Measurements from ENCODE around the gene PTPRO.

The PTPRO gene

DNA sequence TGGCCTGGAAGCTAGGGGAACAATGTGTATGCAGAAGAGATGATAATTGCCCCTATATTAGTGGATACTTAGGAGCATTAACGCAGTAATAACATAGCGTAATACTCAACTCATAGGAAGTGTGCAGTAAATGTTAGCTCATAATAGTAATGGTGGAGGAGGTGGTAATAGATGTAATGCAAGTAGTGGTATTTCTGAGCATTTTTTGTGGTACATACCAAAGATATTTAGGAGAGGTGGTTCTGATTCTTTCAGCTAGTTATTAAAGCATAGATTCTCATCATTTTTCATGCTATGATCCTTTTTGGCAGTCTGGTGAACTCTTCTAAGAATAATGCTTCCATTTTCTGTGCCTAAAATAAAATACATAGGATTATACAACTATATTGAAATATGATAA is 233.1 kb downstream of the PTPRO start:
- no peaks in the 10 kb centered on the region for H3K9me3 ChIP-seq (ENCODE audit: control insufficient read depth, insufficient read depth, low read length)
- no peaks in the 10 kb centered on the region for H3K4me1 ChIP-seq (ENCODE audit: insufficient read depth, low read length)
- no peak overlapping the region for H3K9ac ChIP-seq (ENCODE audit: low read depth, low read length)
- H3K36me3 ChIP-seq (ENCODE audit: insufficient read depth, low read length) = no peaks in the 10 kb centered on the region

DNA sequence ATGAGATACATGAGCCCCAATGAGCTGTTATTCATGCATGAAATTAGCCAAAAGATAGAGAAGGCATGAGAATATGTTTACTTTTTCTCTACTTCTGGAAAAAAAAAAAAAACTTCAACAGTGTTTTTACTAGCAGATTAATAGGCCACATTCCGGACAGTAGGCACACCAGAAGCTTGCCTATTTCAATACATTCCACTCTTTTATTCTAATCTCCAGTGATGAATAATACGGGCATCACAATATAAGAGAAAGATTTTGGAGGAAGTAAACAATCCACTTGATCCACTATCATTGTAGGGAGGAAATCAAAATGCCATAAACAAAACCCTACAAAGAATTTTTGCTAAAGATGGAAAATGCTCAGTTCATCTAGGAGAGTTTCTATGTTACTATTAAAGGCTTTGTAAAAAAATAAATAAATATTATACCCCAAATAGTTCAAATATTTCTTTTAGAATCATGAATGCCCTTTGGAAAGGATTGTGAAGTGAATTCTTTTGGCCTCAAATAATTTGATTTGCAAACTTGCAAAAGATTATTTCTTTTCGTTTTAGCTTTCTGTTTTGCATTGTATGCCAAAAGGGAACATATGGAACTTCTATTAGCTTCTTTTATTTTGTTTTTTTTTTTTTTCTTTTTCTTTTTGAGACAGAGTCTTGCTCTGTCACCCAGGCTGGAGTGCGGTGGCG is 234.2 kb downstream of the PTPRO start:
- H3K9ac ChIP-seq (ENCODE audit: low read depth, low read length) = no peak overlapping the region
- no peaks in the 10 kb centered on the region for H3K9me3 ChIP-seq (ENCODE audit: control insufficient read depth, insufficient read depth, low read length)
- H3K36me3 ChIP-seq (ENCODE audit: insufficient read depth, low read length) = no peaks in the 10 kb centered on the region
- no peaks in the 10 kb centered on the region for H3K4me1 ChIP-seq (ENCODE audit: insufficient read depth, low read length)

DNA sequence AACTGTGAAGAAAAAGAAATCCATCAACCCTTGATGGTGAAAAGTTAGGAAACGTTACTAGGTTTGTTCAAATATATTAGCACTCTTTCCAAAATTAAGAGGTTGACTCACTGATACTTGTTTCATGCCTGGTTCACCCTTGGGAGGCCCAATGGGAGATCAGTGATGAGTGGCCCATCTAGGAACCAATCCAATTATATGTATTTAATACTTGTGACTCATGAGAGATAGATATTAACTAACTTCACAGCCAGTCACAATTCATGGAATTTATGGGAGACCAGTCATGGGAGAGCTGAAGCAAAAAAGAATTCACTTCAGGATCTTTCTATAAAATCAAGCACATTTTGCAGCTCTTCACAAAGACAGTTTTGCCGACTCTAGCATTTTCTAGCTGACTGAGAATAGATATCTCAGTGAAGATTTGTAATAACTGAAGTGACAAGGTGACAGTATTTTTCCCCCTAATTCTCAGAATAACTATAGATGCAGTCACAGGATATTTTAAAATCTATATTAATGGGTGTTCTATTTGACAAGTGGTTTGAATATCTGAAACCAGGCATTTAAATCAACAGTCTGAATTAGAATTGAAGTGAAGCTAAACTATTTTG is 236.7 kb downstream of the PTPRO start:
- Histone ChIP-seq H3K36me3 (ENCODE audit: insufficient read depth, low read length) (no peaks in the 10 kb centered on the region), H3K4me1 (ENCODE audit: insufficient read depth, low read length) (no peaks in the 10 kb centered on the region), H3K9ac (ENCODE audit: low read depth, low read length) (no peak overlapping the region), H3K9me3 (ENCODE audit: control insufficient read depth, insufficient read depth, low read length) (no peaks in the 10 kb centered on the region)

DNA sequence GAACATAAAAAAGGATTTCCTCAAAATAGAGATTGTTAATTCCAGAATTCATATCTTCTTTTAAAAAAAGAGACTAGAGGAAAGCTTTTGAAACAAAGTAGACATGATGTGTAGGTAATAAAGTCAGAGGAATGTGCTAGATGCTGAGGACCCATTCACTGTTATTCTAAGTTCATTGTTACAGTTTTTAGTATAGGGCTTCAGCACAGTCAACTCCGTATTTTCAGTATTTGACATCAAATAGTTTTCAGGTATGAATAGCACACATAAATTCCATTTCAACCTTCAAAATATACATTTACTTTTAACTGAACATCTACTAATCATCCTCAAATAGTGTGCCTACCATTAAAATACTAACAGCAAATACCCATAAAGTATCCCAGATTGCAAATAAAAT is 239.1 kb downstream of the PTPRO start:
- Histone ChIP-seq H3K9ac (ENCODE audit: low read depth, low read length) (no peak overlapping the region), H3K36me3 (ENCODE audit: insufficient read depth, low read length) (no peaks in the 10 kb centered on the region), H3K9me3 (ENCODE audit: control insufficient read depth, insufficient read depth, low read length) (no peaks in the 10 kb centered on the region), H3K4me1 (ENCODE audit: insufficient read depth, low read length) (no peaks in the 10 kb centered on the region; the same call in 1 of the 2 replicates)

DNA sequence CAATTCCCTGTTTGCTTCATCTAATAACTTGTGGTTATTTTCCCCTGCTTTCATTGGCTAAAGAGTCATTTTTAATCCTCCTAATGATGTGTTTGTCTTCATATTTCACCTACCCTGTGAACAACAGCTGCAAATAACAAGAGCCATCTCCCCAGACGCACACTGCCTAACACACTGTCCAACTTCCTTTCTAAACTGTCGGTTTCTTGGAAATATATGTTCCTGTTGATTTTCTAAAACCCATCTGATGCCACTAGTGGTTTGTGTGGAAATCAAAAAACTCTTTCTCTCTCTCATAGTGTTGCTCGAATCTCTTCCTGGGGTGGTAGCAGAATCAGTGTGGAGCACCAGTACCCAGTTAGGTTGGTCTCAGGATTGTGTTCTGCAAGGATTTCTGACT is 240.0 kb downstream of the PTPRO start:
- Histone ChIP-seq H3K9me3 (ENCODE audit: control insufficient read depth, insufficient read depth, low read length) (no peaks in the 10 kb centered on the region), H3K9ac (ENCODE audit: low read depth, low read length) (no peak overlapping the region), H3K4me1 (ENCODE audit: insufficient read depth, low read length) (no peaks in the 10 kb centered on the region; the same call in 1 of the 2 replicates), H3K36me3 (ENCODE audit: insufficient read depth, low read length) (no peaks in the 10 kb centered on the region)

DNA sequence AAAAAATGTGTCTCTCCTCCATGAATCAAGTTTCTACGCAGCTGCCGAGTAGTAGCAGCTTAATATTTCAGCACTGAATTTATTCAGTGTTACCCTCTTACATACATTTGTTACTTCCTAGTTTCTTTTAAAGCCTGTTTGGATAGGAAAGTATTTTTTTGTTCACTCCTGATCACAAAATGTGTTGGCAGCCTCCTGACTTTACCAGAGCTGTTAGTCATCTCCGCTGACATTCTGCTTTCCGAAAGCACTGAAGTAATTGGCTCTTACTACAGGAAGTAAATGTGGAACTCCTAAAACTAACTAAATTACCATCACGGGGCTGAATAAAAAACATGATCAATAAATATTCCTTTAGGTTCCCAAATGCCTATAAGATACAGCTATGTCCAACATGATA is 241.4 kb downstream of the PTPRO start:
- H3K36me3 ChIP-seq (ENCODE audit: insufficient read depth, low read length) = no peaks in the 10 kb centered on the region
- H3K4me1 ChIP-seq (ENCODE audit: insufficient read depth, low read length) = no peaks in the 10 kb centered on the region; the same call in 1 of the 2 replicates
- no peak overlapping the region for H3K9ac ChIP-seq (ENCODE audit: low read depth, low read length)
- H3K9me3 ChIP-seq (ENCODE audit: control insufficient read depth, insufficient read depth, low read length) = no peaks in the 10 kb centered on the region

DNA sequence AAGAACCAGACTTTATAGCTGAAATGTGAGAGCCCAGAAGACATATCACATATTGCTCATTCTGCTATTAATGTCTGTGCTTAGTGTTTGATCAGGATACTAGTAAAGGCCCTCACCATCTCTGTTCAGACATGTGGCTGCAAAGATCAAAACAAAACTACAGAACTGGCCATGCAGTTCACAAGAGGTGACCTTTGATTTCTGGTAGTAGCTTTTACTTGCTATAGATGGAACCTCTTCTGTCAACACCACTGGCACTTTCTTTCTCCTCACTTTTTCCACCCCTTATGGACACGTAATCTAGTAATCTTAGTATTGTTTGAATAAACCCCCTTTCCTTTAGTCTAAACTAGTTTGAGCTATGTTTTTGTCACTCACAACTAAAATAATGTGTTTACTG is 252.0 kb downstream of the PTPRO start:
- H3K36me3 ChIP-seq (ENCODE audit: insufficient read depth, low read length) = no peaks in the 10 kb centered on the region
- no peaks in the 10 kb centered on the region for H3K4me1 ChIP-seq (ENCODE audit: insufficient read depth, low read length)
- no peak overlapping the region for H3K9ac ChIP-seq (ENCODE audit: low read depth, low read length)
- no peaks in the 10 kb centered on the region for H3K9me3 ChIP-seq (ENCODE audit: control insufficient read depth, insufficient read depth, low read length)

DNA sequence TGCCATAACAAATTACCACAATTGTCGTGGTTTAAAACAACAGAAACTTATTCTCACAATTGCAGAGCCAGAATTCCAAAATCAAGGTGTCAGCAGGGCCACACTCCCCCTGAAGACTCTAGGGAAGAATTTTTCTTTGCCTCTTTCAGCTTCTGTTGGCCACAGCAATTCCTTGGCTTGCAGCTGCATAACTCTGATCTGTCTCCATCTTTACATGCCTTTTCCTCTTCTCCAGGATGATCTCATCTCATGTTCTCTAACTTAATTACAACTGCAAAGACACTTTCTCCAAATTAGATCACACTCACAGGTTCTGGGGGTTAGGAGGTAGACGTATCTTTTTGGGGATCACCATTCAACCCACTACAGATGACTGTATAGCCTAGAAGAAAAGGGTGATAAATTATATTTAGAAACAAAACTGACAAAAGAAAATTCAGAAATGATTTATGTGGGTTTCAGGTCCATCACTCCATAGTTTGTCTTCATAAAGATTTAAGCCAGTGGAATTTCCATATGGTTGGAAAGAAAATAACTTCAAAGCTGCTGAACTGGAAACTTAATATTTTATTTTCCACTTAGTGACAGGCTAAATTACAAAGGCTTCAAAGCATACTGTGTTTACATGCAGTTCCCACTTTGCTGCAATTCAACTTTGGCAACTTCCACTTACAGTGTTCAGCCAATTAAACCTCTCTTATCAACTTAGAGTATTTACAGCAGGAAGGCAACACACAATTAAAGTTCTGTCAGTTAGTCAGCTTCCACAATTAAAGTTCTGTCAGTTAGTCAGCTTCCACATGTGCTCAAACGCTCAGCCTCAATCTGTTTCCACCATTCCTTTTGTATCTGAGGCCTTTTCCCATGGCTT is 253.6 kb downstream of the PTPRO start:
- Histone ChIP-seq H3K9me3 (ENCODE audit: control insufficient read depth, insufficient read depth, low read length) (no peaks in the 10 kb centered on the region), H3K36me3 (ENCODE audit: insufficient read depth, low read length) (no peaks in the 10 kb centered on the region), H3K9ac (ENCODE audit: low read depth, low read length) (no peak overlapping the region), H3K4me1 (ENCODE audit: insufficient read depth, low read length) (no peaks in the 10 kb centered on the region)

DNA sequence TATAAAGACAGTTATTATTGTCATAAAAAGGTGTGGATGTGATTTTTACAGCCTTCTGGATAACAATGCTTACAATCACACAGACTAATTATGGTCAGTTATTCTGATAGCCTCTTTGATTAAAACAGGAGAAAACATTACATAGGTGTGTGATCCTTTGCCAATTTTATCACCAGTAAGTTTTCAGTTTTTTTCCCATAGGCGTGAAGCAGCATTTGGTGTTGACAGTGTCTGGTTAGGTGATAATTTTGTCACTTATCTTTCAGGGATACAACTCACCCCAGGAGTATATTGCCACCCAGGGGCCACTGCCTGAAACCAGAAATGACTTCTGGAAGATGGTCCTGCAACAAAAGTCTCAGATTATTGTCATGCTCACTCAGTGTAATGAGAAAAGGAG is 258.1 kb downstream of the PTPRO start:
- Histone ChIP-seq H3K4me1 (ENCODE audit: insufficient read depth, low read length) (no peaks in the 10 kb centered on the region), H3K36me3 (ENCODE audit: insufficient read depth, low read length) (no peaks in the 10 kb centered on the region), H3K9me3 (ENCODE audit: control insufficient read depth, insufficient read depth, low read length) (peaks cover 3% of the 10 kb centered on the region; the same call in 1 of the 2 replicates), H3K9ac (ENCODE audit: low read depth, low read length) (no peak overlapping the region)

DNA sequence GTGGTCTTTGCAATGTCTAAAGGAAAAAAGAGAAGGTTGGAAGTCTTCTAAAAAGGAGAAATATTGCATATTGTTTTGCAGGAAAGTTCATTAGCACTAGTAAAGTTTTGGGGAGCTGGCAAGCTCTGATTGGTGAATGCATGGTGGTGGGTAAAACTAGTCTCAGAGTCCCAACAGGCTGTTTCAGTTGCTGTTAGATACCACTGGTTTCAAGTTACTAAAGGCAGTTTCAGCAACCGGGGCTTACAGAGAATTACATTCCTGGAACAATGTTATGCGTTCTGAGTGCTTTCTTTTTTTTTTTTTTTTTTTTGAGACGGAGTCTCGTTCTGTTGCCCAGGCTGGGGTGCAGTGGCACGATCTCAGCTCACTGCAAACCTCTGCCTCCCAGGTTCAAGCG is 258.7 kb downstream of the PTPRO start:
- no peaks in the 10 kb centered on the region for H3K36me3 ChIP-seq (ENCODE audit: insufficient read depth, low read length)
- peaks cover 3% of the 10 kb centered on the region; the same call in 1 of the 2 replicates for H3K9me3 ChIP-seq (ENCODE audit: control insufficient read depth, insufficient read depth, low read length)
- H3K9ac ChIP-seq (ENCODE audit: low read depth, low read length) = no peak overlapping the region
- H3K4me1 ChIP-seq (ENCODE audit: insufficient read depth, low read length) = no peaks in the 10 kb centered on the region

DNA sequence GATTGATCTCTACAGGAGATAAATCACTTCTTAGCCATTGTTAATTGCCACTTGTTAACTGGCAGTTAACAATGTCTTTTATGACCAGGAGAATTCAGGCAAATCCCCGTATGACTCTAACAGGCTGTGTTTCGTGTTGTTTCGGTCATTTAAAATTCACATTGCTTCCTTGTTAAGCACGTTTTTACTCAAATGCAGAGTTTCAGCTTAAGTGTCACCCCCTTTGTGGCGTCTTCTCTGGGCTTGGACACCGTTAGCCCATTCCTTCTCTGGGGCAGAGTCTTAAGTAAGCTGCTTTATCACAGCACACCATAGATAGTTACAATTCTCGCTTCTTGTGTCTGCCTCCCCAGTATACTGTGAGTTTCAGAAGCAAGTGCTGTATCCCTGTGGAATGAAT is 261.5 kb downstream of the PTPRO start:
- H3K9me3 ChIP-seq (ENCODE audit: control insufficient read depth, insufficient read depth, low read length) = peaks cover 3% of the 10 kb centered on the region; the same call in 1 of the 2 replicates
- H3K36me3 ChIP-seq (ENCODE audit: insufficient read depth, low read length) = no peaks in the 10 kb centered on the region
- H3K4me1 ChIP-seq (ENCODE audit: insufficient read depth, low read length) = no peaks in the 10 kb centered on the region
- H3K9ac ChIP-seq (ENCODE audit: low read depth, low read length) = no peak overlapping the region

DNA sequence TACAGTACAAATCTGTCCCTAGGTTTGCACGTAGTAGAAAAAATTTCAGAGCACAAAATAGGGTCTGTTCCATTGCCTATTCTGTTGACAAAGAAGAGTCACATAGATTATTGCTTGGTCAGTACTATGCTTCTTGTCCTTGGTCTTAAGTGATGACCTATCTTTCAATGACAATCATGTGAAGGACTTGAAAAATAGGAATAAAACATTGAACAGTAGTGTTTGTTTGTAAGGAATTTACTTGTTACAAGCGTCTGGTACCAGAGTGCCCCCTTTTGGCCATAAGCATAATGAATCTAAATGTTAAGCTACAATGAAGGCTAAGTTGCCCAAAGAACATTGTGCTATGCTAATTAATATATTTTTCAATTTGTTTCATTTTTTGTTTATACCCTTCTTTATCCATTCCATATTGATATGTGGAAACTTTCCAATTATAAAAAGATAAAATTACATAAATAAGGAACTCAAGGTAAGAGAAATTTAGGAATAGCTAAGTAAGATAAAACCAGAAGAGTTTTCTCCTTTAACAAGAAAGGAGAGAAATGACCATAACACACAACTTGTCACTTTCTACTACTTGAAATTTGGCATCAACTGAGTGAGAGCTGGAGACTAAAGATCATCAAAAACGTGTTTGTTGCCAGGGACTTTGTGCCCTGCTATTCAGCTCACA is 262.2 kb downstream of the PTPRO start:
- Histone ChIP-seq H3K36me3 (ENCODE audit: insufficient read depth, low read length) (no peaks in the 10 kb centered on the region), H3K4me1 (ENCODE audit: insufficient read depth, low read length) (no peaks in the 10 kb centered on the region)

DNA sequence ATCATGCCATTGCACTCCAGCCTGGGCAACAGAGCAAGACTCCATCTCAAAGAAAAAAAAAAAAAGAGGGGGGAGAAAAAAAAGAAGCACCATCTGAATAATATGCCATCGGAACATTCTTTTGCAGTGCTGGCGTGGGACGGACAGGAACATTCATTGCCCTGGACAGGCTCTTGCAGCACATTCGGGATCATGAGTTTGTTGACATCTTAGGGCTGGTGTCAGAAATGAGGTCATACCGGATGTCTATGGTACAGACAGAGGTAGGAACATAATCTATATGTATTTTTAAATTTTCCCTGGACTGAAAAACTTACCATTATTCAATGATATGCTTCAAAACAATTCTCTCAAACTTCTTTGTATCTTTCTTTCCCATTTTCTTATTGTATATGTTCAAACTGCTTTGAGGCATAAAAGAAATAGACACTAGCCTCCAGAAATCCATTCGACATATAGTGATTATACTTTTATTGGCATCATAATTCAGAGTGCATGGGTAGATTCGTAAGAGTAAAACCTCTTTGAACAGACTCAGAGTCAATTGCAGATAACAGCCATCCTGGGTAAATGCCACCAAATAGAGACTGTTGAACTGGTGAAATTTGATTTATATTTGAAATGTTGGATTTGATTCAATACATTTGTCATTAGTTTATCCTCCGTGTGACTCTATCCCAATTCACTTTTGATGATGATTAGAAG is 267.2 kb downstream of the PTPRO start:
- H3K9ac ChIP-seq (ENCODE audit: low read depth, low read length) = no peak overlapping the region; the same call in 1 of the 2 replicates
- H3K4me1 ChIP-seq (ENCODE audit: insufficient read depth, low read length) = peaks cover 3% of the 10 kb centered on the region; the same call in 1 of the 2 replicates
- no peaks in the 10 kb centered on the region for H3K36me3 ChIP-seq (ENCODE audit: insufficient read depth, low read length)
- no peaks in the 10 kb centered on the region for H3K9me3 ChIP-seq (ENCODE audit: control insufficient read depth, insufficient read depth, low read length)

More for the DNA sequence above, 262.2 kb downstream of the PTPRO start:
- H3K9ac ChIP-seq (ENCODE audit: low read depth, low read length) = no peak overlapping the region
- H3K9me3 ChIP-seq (ENCODE audit: control insufficient read depth, insufficient read depth, low read length) = peaks cover 3% of the 10 kb centered on the region; the same call in 1 of the 2 replicates
